ENCODE data around the gene MMP24. TPM values are rescaled to one million over a fixed set of nuclear protein-coding genes. Genes with fewer than 3 reads are reported as not detected.

MMP24 gene
- total RNA-seq, 2 experiments from 2014 or later = not detected

DNA sequence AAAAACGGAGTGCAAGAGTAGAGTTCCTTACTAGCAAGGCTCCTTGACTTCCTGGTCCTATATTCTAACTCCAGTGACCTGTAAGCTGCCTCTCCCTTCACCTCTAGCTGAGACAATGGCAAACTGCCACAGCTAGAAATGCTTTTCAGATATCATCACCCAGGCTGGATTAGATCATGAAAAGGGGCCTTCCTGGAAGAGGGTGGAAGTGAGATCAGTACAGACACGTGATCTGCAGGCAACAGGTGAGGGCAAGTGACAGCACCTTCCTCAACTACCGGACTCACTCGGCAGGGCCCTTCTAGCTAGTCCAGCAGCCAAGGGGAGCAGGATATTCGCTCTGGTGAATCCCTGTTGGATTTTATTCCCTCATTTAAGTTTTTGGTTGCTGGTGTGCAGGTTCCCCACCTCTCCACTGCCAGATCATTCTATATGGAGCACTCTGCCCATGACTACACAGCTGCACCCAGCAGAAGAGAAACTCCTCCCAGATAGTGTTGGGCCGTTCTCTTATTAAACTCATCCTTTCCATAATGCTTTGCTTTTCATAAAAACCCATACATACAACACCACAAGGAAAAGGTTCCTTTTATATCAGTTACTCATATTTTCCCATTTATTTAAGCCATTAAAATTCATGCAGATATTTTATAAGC lies 92.1 kb downstream of the MMP24 start:
- ChIA-PET POLR2A (interaction anchor here (0.7 to 1.2 kb wide), 2 partner anchors 24 to 34 kb away, joined by 3 to 4 read pairs; no protein-coding TSS in a partner anchor), CTCF (ENCODE audit: unreplicated experiment) (no interaction called here)
- H4K20me1 ChIP-seq (ENCODE audit: insufficient read depth, low read length) = no peaks in the 10 kb centered on the region
- DNase-seq (ENCODE audit: low spot score) = no peak
- H3K79me2 ChIP-seq (ENCODE audit: insufficient read depth, low read depth, low read length) = no peaks in the 10 kb centered on the region
- H3K36me3 ChIP-seq (ENCODE audit: insufficient read depth, low read length) = no peaks in the 10 kb centered on the region
- H3K4me1 ChIP-seq (ENCODE audit: insufficient read depth, low read length, poor library complexity, severe bottlenecking) = no peaks in the 10 kb centered on the region
- H3K4me3 ChIP-seq (ENCODE audit: low read depth, low read length, poor library complexity, severe bottlenecking) = no peak overlapping the region
- H3K9me2 ChIP-seq (ENCODE audit: insufficient read depth, low read length) = no peaks in the 10 kb centered on the region
- no TSS peak for BruUV-seq (replicated peaks)
- TF ChIP-seq CTCF (conservative IDR thresholded peaks at IDR 0.05; ENCODE audit: low read length) = no peak
- TF ChIP-seq EZH2phosphoT487 (IDR thresholded peaks at IDR 0.05; ENCODE audit: borderline replicate concordance, low read depth, low read length) = no peak
- H3K4me2 ChIP-seq (ENCODE audit: low read length) = no peak overlapping the region
- intact Hi-C loops (cut with micrococcal nuclease; ENCODE audit: unreplicated experiment) = no loop called here
- H3K9me3 ChIP-seq (ENCODE audit: low read length) = no peaks in the 10 kb centered on the region
- no peak overlapping the region for H2AFZ ChIP-seq (ENCODE audit: low read length)
- no peak overlapping the region for H3K27ac ChIP-seq (ENCODE audit: low read depth, low read length, poor library complexity, severe bottlenecking)

GRCh38 chr20:35319192-35319870 lies 92.8 kb downstream of the MMP24 start:
- ChIA-PET POLR2A (interaction anchor here (0.7 kb wide), 1 partner anchor 35 kb away, joined by 4 read pairs; no protein-coding TSS in a partner anchor), CTCF (ENCODE audit: unreplicated experiment) (no interaction called here)
- H3K4me1 ChIP-seq (ENCODE audit: insufficient read depth, low read length, poor library complexity, severe bottlenecking) = no peaks in the 10 kb centered on the region
- no peaks in the 10 kb centered on the region for H3K36me3 ChIP-seq (ENCODE audit: insufficient read depth, low read length)
- no peak overlapping the region for H3K4me3 ChIP-seq (ENCODE audit: low read depth, low read length, poor library complexity, severe bottlenecking)
- intact Hi-C loops (cut with micrococcal nuclease; ENCODE audit: unreplicated experiment) = no loop called here
- no peak overlapping the region for H3K27ac ChIP-seq (ENCODE audit: low read depth, low read length, poor library complexity, severe bottlenecking)
- no peaks in the 10 kb centered on the region for H3K9me2 ChIP-seq (ENCODE audit: insufficient read depth, low read length)
- no TSS peak for BruUV-seq (replicated peaks)
- no peaks in the 10 kb centered on the region for H4K20me1 ChIP-seq (ENCODE audit: insufficient read depth, low read length)
- H2AFZ ChIP-seq (ENCODE audit: low read length) = no peak overlapping the region
- H3K79me2 ChIP-seq (ENCODE audit: insufficient read depth, low read depth, low read length) = no peaks in the 10 kb centered on the region
- no peak for DNase-seq (ENCODE audit: low spot score)
- H3K9me3 ChIP-seq (ENCODE audit: low read length) = no peaks in the 10 kb centered on the region
- TF ChIP-seq EZH2phosphoT487 (IDR thresholded peaks at IDR 0.05; ENCODE audit: borderline replicate concordance, low read depth, low read length) (no peak), CTCF (conservative IDR thresholded peaks at IDR 0.05; ENCODE audit: low read length) (no peak)
- no peak overlapping the region for H3K4me2 ChIP-seq (ENCODE audit: low read length)

DNA sequence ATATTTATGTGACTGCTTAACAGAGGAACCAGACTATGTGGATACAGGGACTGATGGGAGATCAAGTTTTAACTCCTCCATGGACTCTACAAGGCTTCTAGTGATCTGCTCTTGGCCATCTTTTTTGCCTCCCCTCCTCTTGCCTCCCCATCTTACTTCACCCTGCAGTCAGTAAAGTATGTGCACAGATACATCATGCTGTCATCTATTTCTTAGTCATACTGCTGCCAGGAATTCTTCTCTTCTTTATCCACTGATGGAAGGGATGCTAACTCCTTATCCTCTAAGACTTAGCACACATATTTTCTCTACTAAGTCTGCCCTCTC lies 93.3 kb downstream of the MMP24 start:
- POLR2A ChIA-PET = interaction anchor here (0.6 kb wide), 1 partner anchor 76 kb away, joined by 3 read pairs; no protein-coding TSS in a partner anchor
- Histone ChIP-seq H3K4me3 (ENCODE audit: low read depth, low read length, poor library complexity, severe bottlenecking) (no peak overlapping the region), H3K4me2 (ENCODE audit: low read length) (no peak overlapping the region), H2AFZ (ENCODE audit: low read length) (no peak overlapping the region), H3K36me3 (ENCODE audit: insufficient read depth, low read length) (no peaks in the 10 kb centered on the region), H3K79me2 (ENCODE audit: insufficient read depth, low read depth, low read length) (no peaks in the 10 kb centered on the region), H3K27ac (ENCODE audit: low read depth, low read length, poor library complexity, severe bottlenecking) (no peak overlapping the region), H4K20me1 (ENCODE audit: insufficient read depth, low read length) (no peaks in the 10 kb centered on the region), H3K4me1 (ENCODE audit: insufficient read depth, low read length, poor library complexity, severe bottlenecking) (no peaks in the 10 kb centered on the region), H3K9me2 (ENCODE audit: insufficient read depth, low read length) (no peaks in the 10 kb centered on the region), H3K9me3 (ENCODE audit: low read length) (no peaks in the 10 kb centered on the region)
- no peak for TF ChIP-seq CTCF (conservative IDR thresholded peaks at IDR 0.05; ENCODE audit: low read length)
- TF ChIP-seq EZH2phosphoT487 (IDR thresholded peaks at IDR 0.05; ENCODE audit: borderline replicate concordance, low read depth, low read length) = no peak
- no TSS peak for BruUV-seq (replicated peaks)
- intact Hi-C loops (cut with micrococcal nuclease; ENCODE audit: unreplicated experiment) = no loop called here
- CTCF ChIA-PET (ENCODE audit: unreplicated experiment) = no interaction called here
- DNase-seq (ENCODE audit: low spot score) = no peak
